Thymus (tissue), 11 donors: Measurements from ENCODE around the gene LGI1. TPM values are rescaled to one million over a fixed set of nuclear protein-coding genes. Genes with fewer than 3 reads are reported as not detected.

ENCODE experiments used
- DNase-seq, 9 donors: peaks; one replicate each; pipeline ENCODE4 v3.0.0-alpha.2; 2013; ENCODE audit warnings: low spot score in 9 of 9, low read depth in 6 of 9, missing footprints in 1 of 9
- H3K27ac ChIP-seq, 2 donors: one replicate each; pipeline ENCODE4 v1.5.1; 2013; ENCODE audit warnings: control low read depth in 1 of 2, low read depth in 1 of 2, low read length in 1 of 2, mild to moderate bottlenecking in 1 of 2, moderate library complexity in 1 of 2
- H3K27me3 ChIP-seq, 2 donors: one replicate each; pipeline ENCODE4 v1.5.1; 2013; ENCODE audit warnings: low read length in 1 of 2; ENCODE audit not compliant: control insufficient read depth in 2 of 2, insufficient read depth in 1 of 2
- H3K36me3 ChIP-seq, 2 donors: one replicate each; pipeline ENCODE4 v1.5.1; 2013; ENCODE audit warnings: low read length in 1 of 2, mild to moderate bottlenecking in 1 of 2, moderate library complexity in 1 of 2; ENCODE audit not compliant: control insufficient read depth in 2 of 2, insufficient read depth in 2 of 2
- H3K4me1 ChIP-seq, 2 donors: one replicate each; pipeline ENCODE4 v1.5.1; 2013; ENCODE audit warnings: low read length in 2 of 2; ENCODE audit not compliant: control insufficient read depth in 2 of 2, insufficient read depth in 2 of 2
- H3K4me3 ChIP-seq, 2 donors: one replicate each; pipeline ENCODE4 v1.5.1; 2013; ENCODE audit warnings: low read length in 2 of 2, control low read depth in 1 of 2, mild to moderate bottlenecking in 1 of 2
- H3K9me3 ChIP-seq, 2 donors: one replicate each; pipeline ENCODE4 v1.5.1; 2013; ENCODE audit warnings: low read length in 1 of 2, mild to moderate bottlenecking in 1 of 2; ENCODE audit not compliant: control insufficient read depth in 2 of 2, insufficient read depth in 1 of 2
- WGBS: extraction: QIAGEN DNeasy Blood & Tissue Kit; methylation state at CpG from one replicate; pipeline ENCODE4 v1.1.7; 2013; 5-methylcytosine and 5-hydroxymethylcytosine counted together
- polyA plus RNA-seq: library from polyadenylated mRNA; stranded (reverse); fragments of 200-250 nt; gene quantifications from one replicate; pipeline ENCODE4 v1.2.3, GENCODE V29; 2013
- total RNA-seq: library from RNA; stranded (reverse); fragments of 120-200 nt; gene quantifications from one replicate; pipeline ENCODE4 v1.2.4, GENCODE V29; 2013
- donor health status: healthy.

LGI1 gene
- total and polyA plus RNA-seq, 2 donors: 0.18 to 0.28 TPM

DNA sequence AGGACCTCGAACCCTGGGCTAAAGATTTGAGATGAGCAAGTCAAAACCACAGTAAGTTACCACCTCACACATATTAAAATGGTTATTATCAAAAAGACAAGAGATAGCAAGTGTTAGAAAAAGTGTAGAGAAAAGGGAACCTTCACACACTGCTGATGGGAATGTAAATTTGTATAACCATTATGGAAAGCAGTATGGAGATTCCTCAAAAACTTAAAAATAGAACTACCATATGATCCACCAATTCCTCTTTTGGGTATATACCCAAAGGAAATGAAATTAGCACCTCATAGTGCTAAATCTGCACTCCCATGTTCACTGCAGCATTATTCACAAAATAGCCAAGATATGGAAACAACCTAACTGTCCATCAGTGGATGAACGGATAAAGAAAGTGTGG, 34.6 kb upstream of the LGI1 start:
- H3K9me3 ChIP-seq: no peaks in the 10 kb centered on the region

DNA sequence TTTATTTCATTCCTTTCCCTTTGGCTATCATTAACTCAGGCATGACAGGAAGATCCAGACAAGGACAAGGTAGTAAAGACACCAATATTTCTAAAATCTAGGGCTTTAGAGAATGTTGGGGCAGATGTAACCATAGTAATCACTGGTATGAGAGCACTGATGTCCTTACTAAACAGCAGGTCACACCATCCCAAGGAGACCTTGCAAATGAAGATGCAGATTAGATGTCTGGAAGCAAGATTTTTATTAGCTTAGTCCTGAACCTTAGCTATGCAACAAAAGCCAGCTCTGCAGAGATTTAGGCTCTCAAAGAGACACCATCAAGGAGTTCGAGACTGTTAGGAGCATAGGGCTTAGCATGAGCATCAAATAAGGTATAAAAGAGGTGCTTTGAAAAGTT, 31.7 kb upstream of the LGI1 start:
- Histone ChIP-seq H3K9me3 (no peaks in the 10 kb centered on the region), H3K4me1 (no peaks in the 10 kb centered on the region), H3K27me3 (no peaks in the 10 kb centered on the region), H3K27ac (no peak overlapping the region), H3K4me3 (no peak overlapping the region), H3K36me3 (no peaks in the 10 kb centered on the region)
- 89% methylated on average over 1 of the region's 1 CpG for WGBS
- no peak for DNase-seq

More for the DNA sequence above, 34.6 kb upstream of the LGI1 start:
- no peak for DNase-seq
- 91% methylated on average over 2 of the region's 2 CpGs for WGBS
- Histone ChIP-seq H3K36me3 (no peaks in the 10 kb centered on the region), H3K4me3 (no peak overlapping the region), H3K4me1 (no peaks in the 10 kb centered on the region), H3K27ac (no peak overlapping the region), H3K27me3 (no peaks in the 10 kb centered on the region)

DNA sequence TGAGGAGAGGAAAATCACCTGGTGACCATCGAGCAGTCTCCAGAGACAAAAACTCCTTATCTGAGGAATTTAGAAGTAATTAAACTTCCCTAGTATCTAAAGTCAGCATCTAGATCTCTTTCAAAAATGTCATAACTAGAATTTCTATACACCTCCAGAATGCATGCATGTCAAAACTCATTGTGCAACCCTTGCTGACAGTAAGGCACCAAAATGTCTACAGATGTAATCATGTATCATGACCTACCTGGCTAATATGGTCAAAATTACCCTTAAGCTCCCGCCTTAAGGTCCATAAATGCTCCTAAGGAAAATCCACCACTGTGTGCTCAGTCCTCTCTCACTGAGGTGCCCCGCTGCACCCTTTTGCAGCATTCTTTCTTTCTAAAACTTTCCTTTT, 16.4 kb upstream of the LGI1 start:
- 96% methylated on average over 3 of the region's 3 CpGs for WGBS
- Histone ChIP-seq H3K27me3 (no peaks in the 10 kb centered on the region), H3K4me3 (no peak overlapping the region), H3K9me3 (no peaks in the 10 kb centered on the region), H3K4me1 (no peaks in the 10 kb centered on the region), H3K27ac (no peak overlapping the region), H3K36me3 (no peaks in the 10 kb centered on the region)
- no peak for DNase-seq

DNA sequence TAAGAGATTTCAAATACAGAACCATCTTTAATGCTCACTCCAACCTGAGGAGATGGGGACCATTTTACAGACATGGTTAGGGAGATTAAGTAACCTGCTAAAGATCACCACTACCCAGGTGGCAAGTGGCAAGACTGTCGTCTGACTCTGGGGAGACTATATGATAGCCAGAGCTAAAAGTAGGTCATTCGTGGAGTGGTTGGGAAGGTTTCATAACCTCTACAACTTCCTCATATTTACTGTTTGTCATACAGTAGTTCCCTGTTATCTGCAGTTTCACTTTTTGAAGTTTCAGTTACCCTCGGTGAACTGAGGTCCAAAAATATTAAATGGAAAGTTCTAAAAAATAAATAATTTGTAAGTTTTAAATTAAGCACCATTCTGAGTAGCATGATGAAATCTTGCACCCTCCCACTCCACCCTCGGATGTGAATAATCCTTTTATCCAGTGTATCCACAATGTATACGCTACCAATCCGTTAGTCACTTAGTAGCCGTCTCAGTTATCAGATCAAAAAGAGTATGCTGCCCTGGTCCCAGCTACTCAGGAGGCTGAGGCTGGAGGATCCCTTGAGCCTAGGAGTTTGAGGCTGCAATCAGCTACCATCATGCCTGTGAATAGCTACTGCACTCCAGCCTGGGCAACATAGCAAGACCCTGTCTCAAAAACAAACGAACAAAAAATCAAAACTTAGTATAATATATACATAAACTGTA, 14.9 kb upstream of the LGI1 start:
- Histone ChIP-seq H3K9me3 (no peaks in the 10 kb centered on the region), H3K36me3 (no peaks in the 10 kb centered on the region), H3K4me3 (no peak overlapping the region), H3K4me1 (no peaks in the 10 kb centered on the region), H3K27ac (no peak overlapping the region), H3K27me3 (no peaks in the 10 kb centered on the region)
- 54% methylated on average over 8 of the region's 8 CpGs for WGBS
- DNase-seq: peak in 1 of 9 donors; percentile 12

DNA sequence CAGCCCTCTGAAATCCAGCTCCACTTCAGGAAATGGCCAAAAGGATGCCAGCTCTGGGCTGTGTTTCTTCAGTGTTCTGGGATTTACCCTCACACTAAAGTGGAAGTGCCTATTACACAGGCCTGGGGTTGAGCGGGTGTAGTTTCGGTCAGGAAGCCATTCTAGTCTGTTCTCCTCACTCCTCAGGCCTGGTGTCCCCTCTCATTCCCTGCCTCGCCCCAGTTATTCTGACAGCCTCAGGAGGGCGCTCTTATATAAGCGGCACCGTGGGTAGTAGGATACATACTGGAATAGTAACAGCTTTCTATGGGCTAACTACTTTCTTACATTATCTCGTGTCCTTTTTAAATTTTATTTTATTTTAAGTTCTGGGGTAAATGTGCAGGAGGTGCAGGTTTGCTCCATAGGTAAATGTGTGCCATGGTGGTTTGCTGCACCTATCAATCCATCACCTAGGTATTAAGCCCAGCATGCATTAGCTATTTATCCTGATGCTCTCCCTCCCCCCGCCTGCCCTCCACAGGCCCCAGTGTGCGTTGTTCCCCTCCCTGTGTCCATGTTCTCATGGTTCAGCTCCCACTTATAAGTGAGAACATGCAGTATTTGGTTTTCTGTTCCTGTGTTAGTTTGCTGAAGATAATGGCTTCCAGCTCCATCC, 12.2 kb upstream of the LGI1 start:
- no peaks in the 10 kb centered on the region for H3K9me3 ChIP-seq
- H3K4me1 ChIP-seq: no peaks in the 10 kb centered on the region
- no peak overlapping the region for H3K4me3 ChIP-seq
- no peaks in the 10 kb centered on the region for H3K36me3 ChIP-seq
- H3K27ac ChIP-seq: no peak overlapping the region
- 77% methylated on average over 9 of the region's 9 CpGs for WGBS
- DNase-seq: no peak
- peaks cover 0 to under 1% of the 10 kb centered on the region in 2 donors for H3K27me3 ChIP-seq

DNA sequence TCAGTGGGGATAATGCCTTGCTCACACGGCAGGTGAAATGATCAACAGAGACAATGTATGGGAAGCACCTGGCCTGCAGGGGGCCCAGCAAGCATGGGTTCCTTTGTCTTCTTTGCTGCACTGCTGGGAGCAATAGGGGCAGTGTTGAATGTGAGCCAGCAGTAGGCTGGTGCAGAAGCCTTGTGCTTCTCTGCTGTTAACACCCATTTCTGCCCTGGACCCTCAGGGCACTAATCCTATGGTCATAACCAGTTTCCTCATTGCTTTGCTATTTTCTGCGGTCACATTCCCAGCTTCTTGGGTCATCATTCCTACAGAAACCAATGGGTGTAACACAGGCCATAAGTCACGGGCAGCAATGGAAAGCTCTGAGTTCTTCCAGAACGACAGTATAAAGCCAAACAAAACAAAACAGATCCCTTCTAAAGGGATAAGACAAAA, 10.9 kb upstream of the LGI1 start:
- 87% methylated on average over 4 of the region's 4 CpGs for WGBS
- Histone ChIP-seq H3K4me1 (no peaks in the 10 kb centered on the region), H3K4me3 (no peak overlapping the region), H3K27ac (no peak overlapping the region), H3K36me3 (no peaks in the 10 kb centered on the region), H3K27me3 (peaks cover 0 to 6% of the 10 kb centered on the region in 2 donors), H3K9me3 (no peaks in the 10 kb centered on the region)
- no peak for DNase-seq

DNA sequence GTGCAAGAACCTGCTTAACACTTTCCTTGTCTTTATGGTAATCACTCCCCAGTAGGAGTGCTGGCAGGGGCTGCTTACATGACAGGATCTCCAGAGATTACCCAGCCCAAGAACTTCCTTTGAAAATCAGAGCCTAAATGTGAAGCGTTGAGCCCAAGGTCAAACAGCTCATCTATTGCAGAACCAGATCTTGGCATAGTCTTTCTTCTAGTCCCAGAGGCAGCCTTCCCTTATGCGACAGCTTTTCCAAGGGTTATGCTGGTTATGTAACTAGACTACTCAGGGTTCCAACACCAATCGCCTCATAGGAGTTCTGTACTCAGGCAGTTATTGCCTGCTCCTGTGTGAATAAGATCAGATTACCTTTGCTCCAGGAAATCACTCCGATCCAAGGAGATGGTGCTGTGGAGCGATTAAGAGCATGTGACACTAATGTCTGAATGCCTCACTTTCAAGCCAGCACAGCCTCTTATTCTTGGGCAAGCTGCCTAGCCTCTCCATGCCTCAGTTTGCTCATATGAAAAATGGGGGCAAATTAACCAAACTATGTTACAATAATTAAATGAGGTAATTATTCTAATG, 8.4 kb upstream of the LGI1 start:
- Histone ChIP-seq H3K27me3 (peaks cover 0 to 8% of the 10 kb centered on the region in 2 donors), H3K36me3 (no peaks in the 10 kb centered on the region), H3K4me1 (no peaks in the 10 kb centered on the region), H3K4me3 (no peak overlapping the region), H3K27ac (no peak overlapping the region), H3K9me3 (no peaks in the 10 kb centered on the region)
- no peak for DNase-seq
- WGBS: 91% methylated on average over 5 of the region's 5 CpGs

DNA sequence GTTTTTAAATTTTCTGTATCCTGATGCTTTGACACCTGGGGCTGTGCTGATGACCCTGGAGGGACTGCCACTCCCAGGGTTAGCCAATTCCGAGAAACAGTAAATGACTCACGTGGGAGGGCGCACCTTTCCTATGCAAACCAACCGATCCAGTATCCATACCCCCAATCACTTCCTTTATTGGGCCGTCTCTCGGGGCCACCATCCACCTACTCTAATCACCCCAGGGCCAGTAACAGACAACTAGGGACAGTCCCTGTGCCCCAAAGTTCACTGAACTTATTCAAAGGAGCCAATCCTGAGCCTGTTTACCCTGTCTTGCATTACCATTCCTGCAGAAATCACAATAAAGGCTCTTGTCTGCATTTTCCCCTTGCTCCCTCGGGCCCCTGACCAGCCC, 6.6 kb upstream of the LGI1 start:
- DNase-seq: no peak
- no peak overlapping the region for H3K27ac ChIP-seq
- H3K27me3 ChIP-seq: peaks cover 0 to 14% of the 10 kb centered on the region in 2 donors
- no peak overlapping the region for H3K4me3 ChIP-seq
- 61% methylated on average over 7 of the region's 7 CpGs for WGBS
- no peaks in the 10 kb centered on the region for H3K36me3 ChIP-seq
- H3K9me3 ChIP-seq: no peaks in the 10 kb centered on the region
- H3K4me1 ChIP-seq: no peaks in the 10 kb centered on the region

DNA sequence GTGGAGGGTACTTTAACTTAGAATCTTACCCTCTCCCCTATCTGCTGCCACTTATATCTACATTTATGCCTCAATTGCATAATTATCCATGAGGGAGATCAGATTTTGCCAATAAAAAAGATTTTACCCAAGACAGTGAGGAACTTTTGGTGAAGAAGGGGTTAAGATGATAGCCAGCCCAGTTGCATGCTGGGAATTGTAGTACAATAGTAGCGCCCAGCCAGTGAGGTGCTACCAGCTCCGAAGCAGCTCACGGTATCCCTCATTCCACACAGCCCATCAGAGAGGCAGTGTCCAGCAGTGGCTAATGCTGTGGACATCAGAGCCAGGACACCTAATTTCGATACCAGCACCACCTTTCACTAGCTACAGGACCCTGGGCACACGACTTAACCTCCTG, 5.9 kb upstream of the LGI1 start:
- Histone ChIP-seq H3K9me3 (no peaks in the 10 kb centered on the region), H3K36me3 (no peaks in the 10 kb centered on the region), H3K4me3 (no peak overlapping the region), H3K4me1 (no peaks in the 10 kb centered on the region), H3K27me3 (peaks cover 2 to 22% of the 10 kb centered on the region in 2 donors), H3K27ac (no peak overlapping the region)
- peak in 4 of 9 donors; percentile 1 to 20 (median 8) for DNase-seq
- WGBS: 12% methylated on average over 5 of the region's 5 CpGs
